PC-3 (cell line): Measurements from ENCODE around the gene SAMM50.

Source experiments
- EZH2 ChIP-seq: fragments of 300-600 bp; sonication (generic); IDR thresholded peaks from one replicate; pipeline ENCODE4 v1.6.1; 2017; ENCODE audit warnings: antibody characterized with exemption, mild to moderate bottlenecking, low read length; ENCODE audit not compliant: unreplicated experiment
- EZH2phosphoT487 ChIP-seq: fragments of 300-600 bp; sonication (generic); IDR thresholded peaks from 2 replicates; pipeline ENCODE4 v1.6.1; 2018; ENCODE audit warnings: mild to moderate bottlenecking, antibody characterized with exemption, low read length, borderline replicate concordance
- TF ChIP-seq, protein P1 (sequence below): fragments of 300-600 bp; sonication (generic); conservative IDR thresholded peaks from 2 replicates; pipeline ENCODE4 v1.5.1; 2017; ENCODE audit warnings: antibody characterized with exemption, low read depth, mild to moderate bottlenecking, low read length

DNA sequence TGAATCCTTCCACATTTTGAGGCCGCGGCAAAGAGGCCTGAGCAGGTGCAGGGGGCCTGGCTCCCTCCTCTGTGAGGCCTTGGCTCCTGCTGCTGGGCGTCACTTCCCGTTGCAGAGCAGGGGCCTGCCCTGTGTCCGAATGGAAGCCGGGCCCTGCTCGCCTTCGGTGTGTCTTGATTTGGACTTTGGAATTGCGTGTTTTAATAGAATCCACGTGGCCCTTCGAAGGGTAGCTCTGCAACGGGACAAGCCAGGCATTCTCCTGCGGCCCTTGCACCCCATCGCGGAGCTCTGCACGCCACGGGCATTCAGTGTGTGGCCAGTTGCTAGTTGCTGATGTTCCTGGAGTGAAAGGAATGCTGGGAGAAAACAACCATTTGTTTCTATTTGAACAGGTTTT is 25.8 kb downstream of the SAMM50 start:
- TF ChIP-seq, protein P1, sequence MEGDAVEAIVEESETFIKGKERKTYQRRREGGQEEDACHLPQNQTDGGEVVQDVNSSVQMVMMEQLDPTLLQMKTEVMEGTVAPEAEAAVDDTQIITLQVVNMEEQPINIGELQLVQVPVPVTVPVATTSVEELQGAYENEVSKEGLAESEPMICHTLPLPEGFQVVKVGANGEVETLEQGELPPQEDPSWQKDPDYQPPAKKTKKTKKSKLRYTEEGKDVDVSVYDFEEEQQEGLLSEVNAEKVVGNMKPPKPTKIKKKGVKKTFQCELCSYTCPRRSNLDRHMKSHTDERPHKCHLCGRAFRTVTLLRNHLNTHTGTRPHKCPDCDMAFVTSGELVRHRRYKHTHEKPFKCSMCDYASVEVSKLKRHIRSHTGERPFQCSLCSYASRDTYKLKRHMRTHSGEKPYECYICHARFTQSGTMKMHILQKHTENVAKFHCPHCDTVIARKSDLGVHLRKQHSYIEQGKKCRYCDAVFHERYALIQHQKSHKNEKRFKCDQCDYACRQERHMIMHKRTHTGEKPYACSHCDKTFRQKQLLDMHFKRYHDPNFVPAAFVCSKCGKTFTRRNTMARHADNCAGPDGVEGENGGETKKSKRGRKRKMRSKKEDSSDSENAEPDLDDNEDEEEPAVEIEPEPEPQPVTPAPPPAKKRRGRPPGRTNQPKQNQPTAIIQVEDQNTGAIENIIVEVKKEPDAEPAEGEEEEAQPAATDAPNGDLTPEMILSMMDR = no peak
- no peak for TF ChIP-seq EZH2
- no peak for TF ChIP-seq EZH2phosphoT487
